ENCODE results near the gene INPP5A.

DNA sequence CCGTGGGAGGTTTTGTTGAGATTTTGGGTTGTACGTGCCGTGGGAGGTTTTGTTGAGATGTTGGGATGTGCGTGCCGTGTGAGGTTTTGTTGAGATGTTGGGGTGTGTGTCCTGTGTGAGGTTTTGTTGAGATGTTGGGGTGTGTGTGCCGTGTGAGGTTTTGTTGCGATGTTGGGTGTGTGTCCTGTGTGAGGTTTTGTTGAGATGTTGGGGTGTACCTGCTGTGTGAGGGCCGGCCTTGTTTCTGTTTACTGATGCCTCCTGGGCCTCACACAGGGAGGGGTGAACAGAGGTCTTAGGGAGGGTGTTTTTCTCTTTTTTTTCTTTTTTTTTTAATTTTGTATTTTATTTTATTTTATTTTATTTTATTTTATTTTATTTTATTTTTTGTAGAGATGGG lies 36.7 kb downstream of the INPP5A start:
- TF ChIP-seq, protein P1, sequence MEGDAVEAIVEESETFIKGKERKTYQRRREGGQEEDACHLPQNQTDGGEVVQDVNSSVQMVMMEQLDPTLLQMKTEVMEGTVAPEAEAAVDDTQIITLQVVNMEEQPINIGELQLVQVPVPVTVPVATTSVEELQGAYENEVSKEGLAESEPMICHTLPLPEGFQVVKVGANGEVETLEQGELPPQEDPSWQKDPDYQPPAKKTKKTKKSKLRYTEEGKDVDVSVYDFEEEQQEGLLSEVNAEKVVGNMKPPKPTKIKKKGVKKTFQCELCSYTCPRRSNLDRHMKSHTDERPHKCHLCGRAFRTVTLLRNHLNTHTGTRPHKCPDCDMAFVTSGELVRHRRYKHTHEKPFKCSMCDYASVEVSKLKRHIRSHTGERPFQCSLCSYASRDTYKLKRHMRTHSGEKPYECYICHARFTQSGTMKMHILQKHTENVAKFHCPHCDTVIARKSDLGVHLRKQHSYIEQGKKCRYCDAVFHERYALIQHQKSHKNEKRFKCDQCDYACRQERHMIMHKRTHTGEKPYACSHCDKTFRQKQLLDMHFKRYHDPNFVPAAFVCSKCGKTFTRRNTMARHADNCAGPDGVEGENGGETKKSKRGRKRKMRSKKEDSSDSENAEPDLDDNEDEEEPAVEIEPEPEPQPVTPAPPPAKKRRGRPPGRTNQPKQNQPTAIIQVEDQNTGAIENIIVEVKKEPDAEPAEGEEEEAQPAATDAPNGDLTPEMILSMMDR (IDR thresholded peaks at IDR 0.05), result no peak
- TF ChIP-seq POLR2A (IDR thresholded peaks at IDR 0.05), result no peak
